OCI-LY1 (cell line): ENCODE results near the gene NUP188.

Source experiments
- H2AFZ ChIP-seq: fragments of 200-600 bp; sonication (generic), shearing (Covaris generic); 2 replicates; pipeline ENCODE4 v1.6.0; 2014; ENCODE audit warnings: antibody characterized with exemption, mild to moderate bottlenecking, low read length
- H3F3A ChIP-seq: fragments of 200-600 bp; sonication (generic), shearing (Covaris generic); 2 replicates; pipeline ENCODE4 v1.6.0; 2014; ENCODE audit warnings: mild to moderate bottlenecking, antibody characterized with exemption, low read length, moderate library complexity; ENCODE audit not compliant: insufficient read depth
- H3K27ac ChIP-seq: fragments of 200-600 bp; sonication (generic); 2 replicates; pipeline ENCODE4 v1.5.1; 2014; ENCODE audit warnings: low read length, mixed run types, mild to moderate bottlenecking, low read depth; ENCODE audit not compliant: poor library complexity, severe bottlenecking
- H3K27me3 ChIP-seq: fragments of 200-600 bp; sonication (generic); 2 replicates; pipeline ENCODE4 v1.6.0; 2014; ENCODE audit warnings: antibody characterized with exemption, mild to moderate bottlenecking, low read length, moderate library complexity; ENCODE audit not compliant: insufficient read depth
- H3K36me3 ChIP-seq: fragments of 200-600 bp; sonication (generic); 2 replicates; pipeline ENCODE4 v1.6.1; 2014; ENCODE audit warnings: mild to moderate bottlenecking, antibody characterized with exemption, low read length, moderate library complexity, mixed read lengths; ENCODE audit not compliant: insufficient read depth
- H3K4me1 ChIP-seq: fragments of 200-600 bp; sonication (generic); 2 replicates; pipeline ENCODE4 v1.5.1; 2014; ENCODE audit warnings: mild to moderate bottlenecking, low read length, moderate library complexity; ENCODE audit not compliant: insufficient read depth, severe bottlenecking
- H3K4me2 ChIP-seq: fragments of 200-600 bp; sonication (generic), shearing (Covaris generic); 2 replicates; pipeline ENCODE4 v1.6.1; 2014; ENCODE audit warnings: low read length
- H3K4me3 ChIP-seq: fragments of 200-600 bp; sonication (generic); 2 replicates; pipeline ENCODE4 v1.5.1; 2014; ENCODE audit warnings: low read length, low read depth, mild to moderate bottlenecking, mixed read lengths; ENCODE audit not compliant: poor library complexity, severe bottlenecking
- H3K79me2 ChIP-seq: fragments of 200-600 bp; shearing (Covaris generic); 2 replicates; pipeline ENCODE4 v1.6.1; 2016; ENCODE audit warnings: mixed run types, low read length, mixed read lengths; ENCODE audit not compliant: insufficient read depth
- H3K9ac ChIP-seq: fragments of 200-600 bp; sonication (generic), shearing (Covaris generic); 2 replicates; pipeline ENCODE4 v1.6.1; 2014; ENCODE audit warnings: mild to moderate bottlenecking, low read length, mixed read lengths
- H3K9me2 ChIP-seq: fragments of 200-600 bp; sonication (generic), shearing (Covaris generic); 2 replicates; pipeline ENCODE4 v1.6.1; 2014; ENCODE audit warnings: low read depth, mild to moderate bottlenecking, low read length, mixed read lengths
- H3K9me3 ChIP-seq: fragments of 200-600 bp; shearing (Covaris generic); 2 replicates; pipeline ENCODE4 v1.6.1; 2014; ENCODE audit warnings: low read length, mixed read lengths
- H4K20me1 ChIP-seq: fragments of 200-600 bp; sonication (generic), shearing (Covaris generic); 2 replicates; pipeline ENCODE4 v1.6.0; 2016; ENCODE audit warnings: mild to moderate bottlenecking, low read length; ENCODE audit not compliant: insufficient read depth
- CTCF ChIP-seq: fragments of 200-600 bp; sonication (generic), shearing (Covaris generic); IDR thresholded peaks from 2 replicates; pipeline ENCODE4 v1.5.1; 2017; ENCODE audit warnings: mild to moderate bottlenecking, antibody characterized with exemption, low read length, moderate library complexity, mixed read lengths
- EZH2 ChIP-seq: fragments of 200-600 bp; sonication (generic), shearing (Covaris generic); IDR thresholded peaks from 2 replicates; pipeline ENCODE4 v1.8.0; 2017; ENCODE audit warnings: borderline replicate concordance, mixed run types, mild to moderate bottlenecking, antibody characterized with exemption, low read length, moderate library complexity, mixed read lengths

The NUP188 gene

GRCh38 chr9:129023908-129024233 lies 76.4 kb downstream of the NUP188 start:
- no peaks in the 10 kb centered on the region for H3K9me2 ChIP-seq
- H3K79me2 ChIP-seq = peaks cover 12% of the 10 kb centered on the region; the same call in 1 of the 2 replicates
- H3F3A ChIP-seq = no peaks in the 10 kb centered on the region
- no peaks in the 10 kb centered on the region for H4K20me1 ChIP-seq
- TF ChIP-seq EZH2 (no peak), CTCF (no peak)
- no peak overlapping the region for H3K4me2 ChIP-seq
- no peak overlapping the region for H2AFZ ChIP-seq
- no peaks in the 10 kb centered on the region for H3K27me3 ChIP-seq
- peaks cover 62% of the 10 kb centered on the region for H3K4me1 ChIP-seq
- no peak overlapping the region for H3K4me3 ChIP-seq
- H3K9ac ChIP-seq = no peak overlapping the region
- H3K27ac ChIP-seq = no peak overlapping the region
- no peaks in the 10 kb centered on the region for H3K9me3 ChIP-seq
- H3K36me3 ChIP-seq = peaks cover 4% of the 10 kb centered on the region; the same call in 1 of the 2 replicates

- no peaks in the 10 kb centered on the region for H3K27me3 ChIP-seq
- H3K27ac ChIP-seq = peak overlapping the region; percentile 51
- H4K20me1 ChIP-seq = no peaks in the 10 kb centered on the region
- peak overlapping the region; percentile 95 for H3K9ac ChIP-seq
- H3K9me3 ChIP-seq = no peaks in the 10 kb centered on the region
- no peaks in the 10 kb centered on the region for H3F3A ChIP-seq
- peaks cover 56% of the 10 kb centered on the region for H3K4me1 ChIP-seq
- H2AFZ ChIP-seq = no peak overlapping the region
- H3K4me3 ChIP-seq = peak overlapping the region; percentile 91
- no peaks in the 10 kb centered on the region for H3K36me3 ChIP-seq
- no peaks in the 10 kb centered on the region for H3K9me2 ChIP-seq
- TF ChIP-seq EZH2 (no peak), CTCF (no peak)
- peak overlapping the region; percentile 90 for H3K4me2 ChIP-seq
- peaks cover 12% of the 10 kb centered on the region; the same call in 1 of the 2 replicates for H3K79me2 ChIP-seq
Measured at GRCh38 chr9:129026442-129027223, 79.1 kb downstream of the NUP188 start.

- no peaks in the 10 kb centered on the region for H3K9me3 ChIP-seq
- H3K4me1 ChIP-seq = peaks cover 49% of the 10 kb centered on the region
- H3K79me2 ChIP-seq = peaks cover 12% of the 10 kb centered on the region; the same call in 1 of the 2 replicates
- H3K36me3 ChIP-seq = no peaks in the 10 kb centered on the region
- TF ChIP-seq CTCF (no peak), EZH2 (no peak)
- no peak overlapping the region for H2AFZ ChIP-seq
- peak overlapping the region; percentile 51 for H3K27ac ChIP-seq
- peak overlapping the region; percentile 95 for H3K9ac ChIP-seq
- H3F3A ChIP-seq = no peaks in the 10 kb centered on the region
- H3K4me3 ChIP-seq = peak overlapping the region; percentile 91
- no peaks in the 10 kb centered on the region for H4K20me1 ChIP-seq
- peak overlapping the region; percentile 90 for H3K4me2 ChIP-seq
- H3K27me3 ChIP-seq = no peaks in the 10 kb centered on the region
- no peaks in the 10 kb centered on the region for H3K9me2 ChIP-seq
Measured at GRCh38 chr9:129027224-129027684, 79.8 kb downstream of the NUP188 start.
